ENCODE data around the gene LDLRAD4.

LDLRAD4 gene

DNA sequence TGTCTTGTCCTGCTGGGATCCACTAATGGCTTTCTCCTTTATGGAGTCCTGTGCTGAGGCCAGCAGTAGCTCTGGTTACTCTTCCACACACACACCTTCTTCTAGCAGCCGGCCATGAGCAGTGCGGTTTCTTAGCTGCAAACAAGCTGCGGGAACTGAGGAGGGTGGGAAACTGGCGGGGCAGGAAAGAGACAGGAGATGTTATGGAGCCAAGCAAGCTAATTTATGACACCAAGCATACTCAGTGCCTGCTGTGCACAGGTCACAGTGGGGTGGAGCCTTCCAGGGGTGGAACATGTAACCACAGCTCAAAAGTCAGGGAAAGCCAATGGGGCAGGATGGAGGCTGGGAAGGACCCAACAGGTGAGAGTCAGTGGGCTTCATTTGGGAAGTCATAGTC is 327.0 kb downstream of the LDLRAD4 start:
- no peak for DNase-seq

DNA sequence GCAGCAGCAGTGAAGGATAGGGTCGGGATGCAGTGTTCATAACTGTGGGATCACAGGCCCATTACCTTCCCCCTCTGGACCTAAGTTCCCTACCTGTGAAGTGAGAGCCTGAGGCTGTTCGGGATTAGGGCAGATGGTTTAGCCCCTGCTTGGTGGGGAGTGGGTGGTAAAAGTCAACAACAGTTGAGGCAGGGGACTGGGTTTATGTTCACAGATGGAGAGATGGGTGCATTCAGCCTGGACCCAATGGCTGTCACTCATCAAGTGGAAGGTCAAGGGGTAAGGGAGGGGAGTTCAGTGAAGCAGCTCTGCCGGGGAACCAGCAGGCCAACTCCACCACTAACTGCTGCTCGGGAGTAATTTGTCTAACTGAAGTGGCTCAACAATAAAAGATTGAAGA is 327.4 kb downstream of the LDLRAD4 start:
- DNase-seq = no peak

- no peak for DNase-seq
Observed at GRCh38 chr18:13546638-13547037, 328.1 kb downstream of the LDLRAD4 start.

- no peak for DNase-seq
Observed at GRCh38 chr18:13547347-13547746, 328.8 kb downstream of the LDLRAD4 start.

GRCh38 chr18:13548106-13548819 is 329.7 kb downstream of the LDLRAD4 start:
- no peak for DNase-seq

DNA sequence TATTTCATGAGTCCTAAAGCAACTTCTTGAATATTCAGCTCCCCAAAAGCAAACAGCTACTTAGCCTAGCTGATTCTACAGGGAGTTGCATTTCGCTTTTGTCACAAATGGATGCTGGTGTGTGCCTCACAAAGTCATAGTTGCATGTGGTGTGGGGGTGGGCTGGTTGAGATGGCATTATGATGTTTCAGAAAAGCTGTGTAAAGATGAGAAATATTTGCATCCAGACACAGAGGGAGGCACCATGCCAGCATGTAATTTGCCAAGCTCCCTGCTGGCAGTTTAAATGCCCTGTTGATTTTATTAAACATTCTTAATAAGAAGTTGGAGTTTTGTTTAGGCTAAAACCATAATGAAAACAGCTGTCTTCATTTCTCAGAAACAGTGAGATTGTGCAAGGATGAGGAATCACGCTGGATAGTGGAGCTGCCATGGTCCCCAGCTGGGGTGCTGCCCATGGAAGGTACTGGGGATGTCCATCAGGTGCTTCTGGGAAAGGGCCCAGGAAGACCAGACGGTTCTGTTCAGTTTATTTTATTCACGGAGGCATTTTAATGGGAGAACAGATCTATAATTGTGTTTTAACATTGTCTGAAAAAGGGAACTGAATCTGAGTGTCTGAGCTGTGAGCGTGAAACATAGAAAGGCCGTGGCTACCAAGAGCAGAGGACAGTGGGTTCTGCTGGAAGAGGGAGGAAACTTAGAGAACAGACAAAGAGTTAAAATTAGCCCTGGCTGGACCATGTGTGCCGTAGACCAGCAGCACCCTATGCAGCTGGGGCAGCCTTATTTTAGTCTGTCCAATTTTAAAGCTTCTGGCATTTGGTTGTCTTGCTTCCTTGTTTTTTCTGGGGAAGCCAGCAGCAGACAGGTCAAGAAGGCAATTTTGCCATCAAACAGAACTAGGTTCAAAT is 330.7 kb downstream of the LDLRAD4 start:
- no peak for DNase-seq

DNA sequence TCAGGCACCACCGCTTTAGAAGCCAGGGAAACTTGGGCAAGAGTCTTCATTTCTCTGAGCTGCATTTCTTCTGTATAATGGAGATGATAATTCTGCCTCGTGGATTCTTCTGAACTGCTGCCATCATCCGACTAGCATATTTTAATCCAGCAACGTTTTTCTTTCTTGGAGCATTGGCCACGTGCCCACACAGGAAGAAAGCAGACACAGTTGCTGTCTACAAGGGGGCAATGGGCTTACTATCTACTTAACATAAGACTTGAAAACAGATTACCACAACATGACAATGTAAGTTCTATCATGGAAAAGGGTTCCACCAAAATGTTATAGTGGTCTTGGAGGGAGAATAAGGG is 331.3 kb downstream of the LDLRAD4 start:
- no peak for DNase-seq

DNA sequence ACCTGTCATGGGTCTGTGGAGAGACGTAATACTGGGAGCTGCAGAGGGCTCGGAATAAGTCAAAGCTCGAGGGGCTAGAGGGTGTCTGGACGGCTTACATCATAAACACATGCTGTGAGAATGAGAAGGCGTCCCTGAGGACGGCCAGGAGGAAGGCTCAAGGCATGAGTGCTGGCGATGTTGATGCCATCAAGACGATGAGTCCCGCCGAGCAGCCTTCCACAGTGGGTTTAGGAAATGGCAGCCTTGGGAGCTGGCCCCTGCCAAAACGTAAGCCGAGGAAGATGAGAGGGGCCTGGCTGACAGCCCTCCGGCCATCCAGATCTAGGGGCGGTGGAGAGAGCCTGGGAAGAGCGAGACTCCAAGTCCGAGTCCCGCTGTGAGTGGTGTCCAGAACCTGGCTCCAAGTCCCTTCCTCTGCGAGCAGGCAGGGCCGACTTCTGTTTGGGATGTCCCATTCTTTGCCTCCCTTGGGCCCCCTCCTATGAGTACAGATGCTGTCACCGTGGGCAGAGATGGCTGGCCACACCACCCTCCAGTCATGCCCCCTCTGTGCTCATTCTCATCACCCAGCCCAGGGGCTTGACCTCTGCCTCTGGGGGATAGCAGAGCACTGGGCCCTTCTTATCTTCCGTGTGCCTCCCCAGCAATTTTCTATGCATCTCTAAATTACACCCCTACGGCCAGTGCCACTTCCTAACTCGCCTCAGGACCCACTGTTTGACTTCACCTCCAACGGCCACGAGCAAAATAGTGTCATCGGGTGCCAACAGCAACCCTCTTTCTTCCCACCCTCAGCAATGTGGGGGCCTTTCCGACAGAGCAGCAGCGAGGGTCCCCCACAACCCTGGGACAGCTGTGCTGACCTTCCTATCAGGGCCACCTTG is 332.1 kb downstream of the LDLRAD4 start:
- no peak for DNase-seq

DNA sequence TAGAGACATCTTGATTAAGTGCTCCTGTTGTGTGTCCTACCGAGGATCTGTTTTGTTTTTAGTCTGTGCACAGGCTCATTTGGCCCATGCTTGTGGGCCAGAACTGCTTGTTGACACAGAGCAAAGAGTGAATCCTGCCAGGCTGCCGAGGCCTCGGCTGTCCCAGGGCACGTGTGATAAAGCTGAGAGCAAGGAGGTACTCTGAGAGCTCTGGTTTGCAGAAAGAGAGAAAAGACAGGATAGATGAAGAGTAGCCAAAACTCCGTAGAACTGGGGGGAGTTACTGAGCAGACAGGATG is 332.7 kb downstream of the LDLRAD4 start:
- no peak for DNase-seq

DNA sequence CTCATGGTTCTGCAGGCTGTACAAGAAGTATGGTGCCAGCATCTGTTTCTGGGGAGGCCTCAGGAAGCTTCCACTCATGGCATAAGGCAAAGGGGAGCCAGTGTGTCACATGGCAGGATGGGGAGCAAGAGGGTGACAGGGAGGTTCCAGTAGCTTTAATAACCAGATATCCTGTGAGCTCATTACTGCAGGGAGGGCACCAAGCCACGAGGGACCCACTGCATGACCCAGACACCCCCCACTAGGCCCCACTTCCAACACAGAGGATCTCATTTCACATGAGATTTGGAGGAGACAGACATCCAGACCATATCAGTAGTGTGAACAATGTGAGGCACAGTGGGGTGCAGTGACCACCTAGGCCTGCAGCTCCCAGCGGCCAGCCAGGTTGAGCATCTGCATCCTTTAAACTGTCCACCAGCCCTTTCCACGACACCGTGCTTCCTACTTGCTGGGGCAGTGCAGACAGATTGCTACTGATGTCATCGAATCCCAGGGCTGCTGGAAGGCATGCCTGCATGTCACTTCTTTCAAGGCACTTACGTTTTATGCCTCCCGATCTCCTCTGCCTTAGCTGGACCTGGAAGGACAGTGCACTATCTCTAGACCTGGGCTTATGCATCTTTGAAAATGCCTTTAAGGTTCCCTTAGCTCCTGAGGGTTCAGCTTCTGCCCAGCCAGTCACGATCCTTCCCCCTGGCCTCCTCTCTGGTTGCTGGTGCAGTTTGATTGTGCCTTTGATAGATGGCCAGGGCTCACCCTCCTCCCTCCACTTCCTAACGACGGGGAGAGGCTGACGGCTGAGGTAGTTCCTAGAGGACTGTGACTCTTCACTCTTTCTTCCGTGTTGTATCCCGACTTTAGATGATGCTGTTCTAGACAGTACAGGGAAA is 333.5 kb downstream of the LDLRAD4 start:
- DNase-seq = no peak

GRCh38 chr18:13553449-13553848 is 334.9 kb downstream of the LDLRAD4 start:
- no peak for DNase-seq

DNA sequence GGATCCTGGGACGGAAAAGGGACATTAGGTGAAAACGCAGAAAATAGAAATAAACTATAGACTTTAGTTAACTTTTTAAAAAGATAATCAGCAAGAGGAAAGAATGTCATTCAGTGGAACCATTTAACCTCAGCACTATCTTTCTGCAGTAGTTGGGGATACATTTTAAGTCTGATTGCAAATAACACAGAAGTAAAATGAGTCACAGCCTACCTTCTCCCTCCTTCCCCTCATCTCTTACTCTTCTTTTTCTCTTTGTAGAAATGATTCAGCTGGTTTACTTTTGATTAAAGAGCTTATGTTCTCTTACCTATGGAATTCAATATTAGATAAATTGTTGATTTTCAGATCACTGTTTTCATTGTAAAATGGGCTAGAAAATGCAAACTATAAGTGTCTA is 336.6 kb downstream of the LDLRAD4 start:
- DNase-seq = no peak

DNA sequence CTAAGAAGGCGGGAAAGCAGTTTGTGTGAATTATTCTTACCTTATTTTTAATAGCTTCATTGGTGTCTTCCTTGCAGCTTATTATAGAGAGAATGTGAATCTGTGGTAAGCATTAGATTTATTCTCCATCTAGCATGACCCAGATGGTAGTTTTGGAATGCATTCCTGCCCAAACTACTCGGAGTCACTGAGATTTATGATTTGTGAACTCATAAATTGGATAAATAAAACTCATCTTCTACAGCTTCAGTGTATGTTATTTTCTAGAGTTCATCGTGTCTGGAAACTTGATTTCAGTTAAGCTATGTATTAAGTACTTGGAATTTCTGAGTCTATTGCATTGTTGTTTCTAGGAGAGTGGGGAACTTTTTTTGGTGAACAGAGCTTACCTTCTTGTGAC is 337.3 kb downstream of the LDLRAD4 start:
- no peak for DNase-seq

DNA sequence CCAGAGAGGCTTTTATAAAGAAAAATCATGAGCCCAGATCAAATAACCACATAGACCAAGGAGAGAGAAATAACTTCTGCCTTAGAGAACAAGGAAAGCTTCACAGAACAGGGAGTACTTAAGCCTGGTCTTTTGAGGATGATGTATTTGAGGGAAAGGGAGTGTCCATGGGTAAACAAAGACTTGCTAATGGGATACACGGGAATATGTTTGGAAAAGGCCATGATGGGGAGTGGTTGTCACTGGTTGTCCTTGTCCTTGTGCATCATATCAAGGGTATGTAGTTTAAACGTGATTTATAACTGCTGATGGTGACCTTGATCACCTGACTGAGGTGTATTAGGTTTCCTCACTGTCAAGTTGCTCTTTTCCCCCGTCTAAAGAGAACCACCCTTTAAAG is 337.9 kb downstream of the LDLRAD4 start:
- DNase-seq = no peak

DNA sequence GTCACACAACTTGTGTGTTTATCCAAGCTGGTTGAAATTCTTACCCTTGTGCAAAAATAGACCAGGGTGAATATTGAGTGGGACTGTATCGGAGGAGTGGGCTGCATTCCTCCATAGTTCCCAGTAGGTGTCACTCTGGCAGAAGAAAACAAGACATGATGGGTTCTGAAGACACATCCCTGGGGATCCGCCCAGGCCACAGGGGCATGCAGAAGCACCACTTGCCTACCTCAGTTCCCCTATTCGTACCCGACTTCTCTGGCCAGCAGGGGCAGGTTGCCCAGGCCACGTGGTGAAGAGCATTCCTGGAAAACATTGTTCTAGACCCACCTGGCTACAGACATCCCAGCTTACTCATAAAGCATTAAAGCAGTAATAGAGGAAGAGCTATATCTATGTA is 339.6 kb downstream of the LDLRAD4 start:
- DNase-seq = peak; percentile 29

DNA sequence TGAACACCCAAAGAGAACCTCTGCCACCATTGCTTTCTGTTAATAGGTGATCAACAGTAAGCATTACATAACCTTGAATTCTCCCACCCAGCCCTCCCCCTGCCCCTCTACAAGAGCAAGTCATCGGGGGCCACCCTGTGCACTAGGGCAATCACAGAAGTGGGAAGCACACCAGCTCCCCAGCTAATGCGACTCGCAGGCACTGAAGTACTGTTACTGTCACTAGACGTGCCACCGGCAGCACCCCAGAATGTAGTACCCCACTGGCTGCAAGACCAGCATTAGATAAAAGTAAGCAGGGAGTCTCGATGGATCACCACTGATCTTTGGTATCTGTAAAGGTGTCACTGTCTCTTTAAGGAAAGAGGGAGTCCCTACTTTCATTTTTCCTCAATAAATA is 340.2 kb downstream of the LDLRAD4 start:
- no peak for DNase-seq

DNA sequence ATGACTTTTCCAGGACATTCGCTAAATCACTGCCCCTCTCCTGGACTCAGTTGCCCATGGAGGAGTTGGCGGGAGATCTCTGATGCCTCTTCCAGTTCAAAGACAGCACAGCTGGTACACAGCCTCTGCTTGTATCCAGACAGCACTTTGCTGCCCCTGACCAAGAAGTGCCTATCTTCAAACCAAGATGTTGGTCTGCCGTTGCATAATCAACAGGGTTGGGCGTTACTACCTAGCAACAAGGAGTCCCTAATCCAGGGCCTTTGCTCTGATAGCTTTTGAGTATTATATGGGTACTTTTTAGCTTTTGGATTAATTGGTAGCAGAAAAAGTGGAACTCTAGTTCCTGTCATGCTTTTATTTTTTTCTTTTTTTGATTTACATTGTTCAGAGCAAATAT is 341.2 kb downstream of the LDLRAD4 start:
- no peak for DNase-seq

GRCh38 chr18:13560306-13560705 is 341.7 kb downstream of the LDLRAD4 start:
- DNase-seq = no peak

DNA sequence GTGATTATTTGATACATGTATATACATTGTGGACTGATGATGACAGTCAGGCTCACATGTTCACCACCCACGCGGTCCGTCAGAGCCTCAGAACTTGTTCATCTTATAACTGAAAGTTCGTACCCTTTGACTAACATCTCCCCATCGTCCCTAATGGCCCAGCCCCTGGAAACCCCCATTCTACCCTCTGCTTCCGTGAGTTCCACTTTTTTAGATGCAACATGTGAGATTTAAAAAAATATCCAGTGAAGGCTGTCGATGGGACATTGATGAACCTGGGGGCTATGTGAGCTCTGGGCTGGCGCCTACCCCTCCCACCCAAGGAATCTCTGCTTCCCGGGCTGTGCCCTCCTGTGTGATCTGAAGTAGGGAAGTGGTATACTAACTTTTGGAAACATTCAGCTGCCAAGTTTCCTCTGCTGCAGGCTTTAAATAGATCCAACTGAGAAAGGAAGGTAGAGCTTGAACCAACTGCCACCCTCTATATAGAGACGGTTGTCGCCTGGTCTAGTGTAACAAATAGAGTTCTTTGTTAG is 344.0 kb downstream of the LDLRAD4 start:
- peak; percentile 89 for DNase-seq

- DNase-seq = no peak
Observed at GRCh38 chr18:13563390-13563805, 344.8 kb downstream of the LDLRAD4 start.

- DNase-seq = no peak
Observed at GRCh38 chr18:13564579-13564978, 346.0 kb downstream of the LDLRAD4 start.

DNA sequence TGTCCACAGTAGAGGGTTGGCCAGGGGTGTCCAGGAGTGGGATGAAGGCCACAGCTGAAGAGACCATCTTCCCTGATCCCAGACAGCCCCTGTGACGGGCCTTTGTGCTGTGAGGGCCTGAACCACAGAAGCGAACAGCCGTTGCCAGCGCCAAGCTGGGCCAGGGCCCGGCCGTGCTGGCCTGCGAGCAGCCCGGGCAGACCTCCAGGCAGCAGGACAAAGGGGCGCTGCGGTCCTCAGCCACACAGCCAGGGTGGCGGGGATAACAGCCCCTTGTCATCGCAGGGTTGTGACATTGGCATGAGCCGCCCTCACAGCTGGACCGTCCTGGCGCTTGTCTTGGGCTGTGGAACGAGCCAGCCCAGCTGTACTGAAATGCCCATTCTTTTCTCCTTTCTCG is 346.7 kb downstream of the LDLRAD4 start:
- DNase-seq = no peak

All from stimulated activated CD4-positive, alpha-beta T cell treated with anti-CD3 and anti-CD28 coated beads, Interleukin-4, amount 100 ng/mL, for 1 hour (primary cell).